ENCODE measurements around the gene RASGEF1C. TPM values are rescaled to one million over a fixed set of nuclear protein-coding genes. Genes with fewer than 3 reads are reported as not detected.

RASGEF1C gene
- total and polyA plus RNA-seq, 2 of the 13 experiments (the other 11 are each of a cell fraction or from before 2014, with no cell fraction given), result not detected

DNA sequence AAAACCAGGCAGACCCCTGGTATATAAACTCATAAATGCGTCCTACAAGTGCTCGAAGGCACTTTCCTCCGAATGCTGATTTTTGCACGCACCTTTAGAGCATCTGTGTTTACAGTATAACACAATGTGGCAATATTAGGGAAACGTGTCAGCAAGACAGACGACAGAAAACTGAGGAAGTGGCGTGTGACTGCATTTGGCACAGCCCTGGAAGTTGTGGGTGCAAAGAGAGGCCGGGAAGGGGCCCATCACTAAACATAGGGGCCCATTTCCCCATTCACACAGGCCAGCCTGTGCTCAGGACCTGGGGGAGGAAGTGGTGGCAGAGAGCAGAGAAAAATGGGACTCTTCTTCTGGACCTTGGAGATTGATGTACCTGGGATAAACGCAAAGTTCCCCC is 48.2 kb downstream of the RASGEF1C start:
- H2AFZ ChIP-seq (ENCODE audit: low read length), result no peak overlapping the region
- H3K79me2 ChIP-seq (ENCODE audit: insufficient read depth, low read length), result no peaks in the 10 kb centered on the region
- no peaks in the 10 kb centered on the region for H4K20me1 ChIP-seq (ENCODE audit: insufficient read depth, low read length)
- FAIRE-seq (no peak), DNase-seq (ENCODE audit: low spot score) (no peak), ATAC-seq (no peak)
- no peak overlapping the region for H3K4me3 ChIP-seq (replicated peaks in 1 of 3; ENCODE audit: insufficient read depth in 1 of 3, low read depth in 2 of 3, low read length in 3 of 3)
- ChIA-PET CTCF (ENCODE audit: low intra/inter-chr PET ratio, low total read pairs) (no interaction called here), POLR2A (no interaction called here)
- H3K4me1 ChIP-seq (ENCODE audit: insufficient read depth, low read length), result no peaks in the 10 kb centered on the region
- intact Hi-C loops (cut with micrococcal nuclease; ENCODE audit: unreplicated experiment), result loop anchor here (5.0 kb wide), 1 partner anchor 157 kb away; no protein-coding TSS in a partner anchor
- H3K27ac ChIP-seq (ENCODE audit: extremely low read length, insufficient read depth, low read length), result no peak overlapping the region
- no peaks in the 10 kb centered on the region for H3K36me3 ChIP-seq (replicated peaks in 1 of 2; ENCODE audit: control insufficient read depth in 1 of 2, insufficient read depth in 2 of 2, low read length in 2 of 2)
- H3K4me2 ChIP-seq (ENCODE audit: low read depth, low read length), result no peak overlapping the region
- TF ChIP-seq GTF3A (CRISPR knock-in tag; conservative IDR thresholded peaks at IDR 0.05), result no peak
- no peak for TF ChIP-seq ZNF792 (CRISPR knock-in tag; IDR thresholded peaks at IDR 0.05)
- TF ChIP-seq ZSCAN20 (CRISPR knock-in tag; IDR thresholded peaks at IDR 0.05; ENCODE audit: borderline replicate concordance), result no peak
- no peak for TF ChIP-seq RFXANK (CRISPR knock-in tag; IDR thresholded peaks at IDR 0.05)
- TF ChIP-seq NR2F1 (CRISPR knock-in tag; IDR thresholded peaks at IDR 0.05), result no peak
- no peak for TF ChIP-seq NR2C2 (CRISPR knock-in tag; IDR thresholded peaks at IDR 0.05; ENCODE audit: borderline replicate concordance)
- no peaks in the 10 kb centered on the region for H3K9me3 ChIP-seq (ENCODE audit: low read length)
- in situ Hi-C loops (cut with HindIII; ENCODE audit: extremely low pct_ligation_motif_present, low pct_unique_long_range_greater_than_20kb), result no loop called here
- no peak overlapping the region for H3K9ac ChIP-seq (ENCODE audit: insufficient read depth, low read depth, low read length)
- H3K27me3 ChIP-seq (ENCODE audit: control insufficient read depth in 1 of 2, insufficient read depth in 2 of 2, low read length in 2 of 2), result peaks cover 5 to 50% of the 10 kb centered on the region in 2 experiments; a peak in 4 of 5 replicates
- 25% methylated on average over 9 of the region's 9 CpGs for WGBS (ENCODE audit: low lambda C conversion rate)
- no TSS peak for BruUV-seq (replicated peaks)

DNA sequence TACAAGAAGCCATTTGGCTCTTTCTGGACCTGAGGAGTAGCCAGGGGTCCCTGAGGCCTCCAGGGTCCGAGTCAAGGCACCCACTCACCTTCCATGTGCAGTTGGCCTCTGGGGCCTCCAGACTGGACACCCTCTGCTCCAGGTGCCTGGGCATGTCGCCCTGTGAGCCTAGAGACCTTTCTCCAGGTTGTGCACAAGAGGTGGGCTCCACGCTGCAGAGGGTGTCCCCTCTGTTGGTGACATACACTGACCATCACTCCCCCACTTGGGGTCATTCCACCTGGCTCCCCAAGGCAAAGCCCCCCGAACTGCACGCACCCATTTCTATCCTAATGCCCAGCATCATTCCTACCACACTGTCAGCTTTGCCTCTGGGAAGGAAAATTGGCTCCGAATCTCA is 48.8 kb downstream of the RASGEF1C start:
- Histone ChIP-seq H3K9ac (ENCODE audit: insufficient read depth, low read depth, low read length) (no peak overlapping the region), H3K4me3 (replicated peaks in 1 of 3; ENCODE audit: insufficient read depth in 1 of 3, low read depth in 2 of 3, low read length in 3 of 3) (no peak overlapping the region), H3K9me3 (ENCODE audit: low read length) (no peaks in the 10 kb centered on the region), H3K4me2 (ENCODE audit: low read depth, low read length) (no peak overlapping the region), H2AFZ (ENCODE audit: low read length) (no peak overlapping the region), H3K27ac (ENCODE audit: extremely low read length, insufficient read depth, low read length) (no peak overlapping the region), H3K79me2 (ENCODE audit: insufficient read depth, low read length) (no peaks in the 10 kb centered on the region), H3K27me3 (ENCODE audit: control insufficient read depth in 1 of 2, insufficient read depth in 2 of 2, low read length in 2 of 2) (peaks cover 6 to 55% of the 10 kb centered on the region in 2 experiments; a peak in 4 of 5 replicates), H3K4me1 (ENCODE audit: insufficient read depth, low read length) (no peaks in the 10 kb centered on the region), H3K36me3 (replicated peaks in 1 of 2; ENCODE audit: control insufficient read depth in 1 of 2, insufficient read depth in 2 of 2, low read length in 2 of 2) (no peaks in the 10 kb centered on the region), H4K20me1 (ENCODE audit: insufficient read depth, low read length) (no peaks in the 10 kb centered on the region)
- CTCF ChIA-PET (ENCODE audit: low intra/inter-chr PET ratio, low total read pairs), result no interaction called here
- WGBS (ENCODE audit: low lambda C conversion rate), result 25% methylated on average over 5 of the region's 6 CpGs
- no peak for ATAC-seq
- POLR2A ChIA-PET, result no interaction called here
- in situ Hi-C loops (cut with HindIII; ENCODE audit: extremely low pct_ligation_motif_present, low pct_unique_long_range_greater_than_20kb), result no loop called here
- DNase-seq (ENCODE audit: low spot score), result no peak
- no peak for FAIRE-seq
- intact Hi-C loops (cut with micrococcal nuclease; ENCODE audit: unreplicated experiment), result loop anchor here (5.0 kb wide), 1 partner anchor 157 kb away; no protein-coding TSS in a partner anchor
- BruUV-seq (replicated peaks), result no TSS peak
- TF ChIP-seq ZNF232 (CRISPR knock-in tag; IDR thresholded peaks at IDR 0.05; ENCODE audit: borderline replicate concordance) (no peak), ZNF367 (CRISPR knock-in tag; IDR thresholded peaks at IDR 0.05; ENCODE audit: borderline replicate concordance) (no peak), GTF3A (CRISPR knock-in tag; conservative IDR thresholded peaks at IDR 0.05) (no peak), PHB2 (IDR thresholded peaks at IDR 0.05; ENCODE audit: partially characterized antibody) (no peak), ZNF335 (CRISPR knock-in tag; IDR thresholded peaks at IDR 0.05) (no peak), KMT2A (CRISPR knock-in tag; IDR thresholded peaks at IDR 0.05) (no peak), KAT8 (CRISPR knock-in tag; IDR thresholded peaks at IDR 0.05) (no peak), HOXA9 (CRISPR knock-in tag; IDR thresholded peaks at IDR 0.05; ENCODE audit: borderline replicate concordance) (no peak)
- TF ChIP-seq, protein P1, sequence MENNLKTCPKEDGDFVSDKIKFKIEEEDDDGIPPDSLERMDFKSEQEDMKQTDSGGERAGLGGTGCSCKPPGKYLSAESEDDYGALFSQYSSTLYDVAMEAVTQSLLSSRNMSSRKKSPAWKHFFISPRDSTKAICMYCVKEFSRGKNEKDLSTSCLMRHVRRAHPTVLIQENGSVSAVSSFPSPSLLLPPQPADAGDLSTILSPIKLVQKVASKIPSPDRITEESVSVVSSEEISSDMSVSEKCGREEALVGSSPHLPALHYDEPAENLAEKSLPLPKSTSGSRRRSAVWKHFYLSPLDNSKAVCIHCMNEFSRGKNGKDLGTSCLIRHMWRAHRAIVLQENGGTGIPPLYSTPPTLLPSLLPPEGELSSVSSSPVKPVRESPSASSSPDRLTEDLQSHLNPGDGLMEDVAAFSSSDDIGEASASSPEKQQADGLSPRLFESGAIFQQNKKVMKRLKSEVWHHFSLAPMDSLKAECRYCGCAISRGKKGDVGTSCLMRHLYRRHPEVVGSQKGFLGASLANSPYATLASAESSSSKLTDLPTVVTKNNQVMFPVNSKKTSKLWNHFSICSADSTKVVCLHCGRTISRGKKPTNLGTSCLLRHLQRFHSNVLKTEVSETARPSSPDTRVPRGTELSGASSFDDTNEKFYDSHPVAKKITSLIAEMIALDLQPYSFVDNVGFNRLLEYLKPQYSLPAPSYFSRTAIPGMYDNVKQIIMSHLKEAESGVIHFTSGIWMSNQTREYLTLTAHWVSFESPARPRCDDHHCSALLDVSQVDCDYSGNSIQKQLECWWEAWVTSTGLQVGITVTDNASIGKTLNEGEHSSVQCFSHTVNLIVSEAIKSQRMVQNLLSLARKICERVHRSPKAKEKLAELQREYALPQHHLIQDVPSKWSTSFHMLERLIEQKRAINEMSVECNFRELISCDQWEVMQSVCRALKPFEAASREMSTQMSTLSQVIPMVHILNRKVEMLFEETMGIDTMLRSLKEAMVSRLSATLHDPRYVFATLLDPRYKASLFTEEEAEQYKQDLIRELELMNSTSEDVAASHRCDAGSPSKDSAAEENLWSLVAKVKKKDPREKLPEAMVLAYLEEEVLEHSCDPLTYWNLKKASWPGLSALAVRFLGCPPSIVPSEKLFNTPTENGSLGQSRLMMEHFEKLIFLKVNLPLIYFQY (CRISPR knock-in tag; IDR thresholded peaks at IDR 0.05; ENCODE audit: borderline replicate concordance), result no peak
- TF ChIP-seq, protein P2, sequence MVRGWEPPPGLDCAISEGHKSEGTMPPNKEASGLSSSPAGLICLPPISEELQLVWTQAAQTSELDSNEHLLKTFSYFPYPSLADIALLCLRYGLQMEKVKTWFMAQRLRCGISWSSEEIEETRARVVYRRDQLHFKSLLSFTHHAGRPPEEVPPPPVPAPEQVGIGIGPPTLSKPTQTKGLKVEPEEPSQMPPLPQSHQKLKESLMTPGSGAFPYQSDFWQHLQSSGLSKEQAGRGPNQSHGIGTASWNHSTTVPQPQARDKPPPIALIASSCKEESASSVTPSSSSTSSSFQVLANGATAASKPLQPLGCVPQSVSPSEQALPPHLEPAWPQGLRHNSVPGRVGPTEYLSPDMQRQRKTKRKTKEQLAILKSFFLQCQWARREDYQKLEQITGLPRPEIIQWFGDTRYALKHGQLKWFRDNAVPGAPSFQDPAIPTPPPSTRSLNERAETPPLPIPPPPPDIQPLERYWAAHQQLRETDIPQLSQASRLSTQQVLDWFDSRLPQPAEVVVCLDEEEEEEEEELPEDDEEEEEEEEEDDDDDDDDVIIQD (CRISPR knock-in tag; IDR thresholded peaks at IDR 0.05; ENCODE audit: low read depth), result no peak
